TTC549 (cell line): ENCODE measurements around the gene KCNK16.
"Not testable (repeated sequence)": the region's sequence is repeated elsewhere in the genome, so short reads cannot be mapped to it uniquely, and the experiment has no call there.

ENCODE experiments used
- FAIRE-seq: peaks from 2 replicates; lab custom pipeline; 2012; peaks lifted over from hg19 to GRCh38; lab: Jason Lieb, UNC

Gene KCNK16

DNA sequence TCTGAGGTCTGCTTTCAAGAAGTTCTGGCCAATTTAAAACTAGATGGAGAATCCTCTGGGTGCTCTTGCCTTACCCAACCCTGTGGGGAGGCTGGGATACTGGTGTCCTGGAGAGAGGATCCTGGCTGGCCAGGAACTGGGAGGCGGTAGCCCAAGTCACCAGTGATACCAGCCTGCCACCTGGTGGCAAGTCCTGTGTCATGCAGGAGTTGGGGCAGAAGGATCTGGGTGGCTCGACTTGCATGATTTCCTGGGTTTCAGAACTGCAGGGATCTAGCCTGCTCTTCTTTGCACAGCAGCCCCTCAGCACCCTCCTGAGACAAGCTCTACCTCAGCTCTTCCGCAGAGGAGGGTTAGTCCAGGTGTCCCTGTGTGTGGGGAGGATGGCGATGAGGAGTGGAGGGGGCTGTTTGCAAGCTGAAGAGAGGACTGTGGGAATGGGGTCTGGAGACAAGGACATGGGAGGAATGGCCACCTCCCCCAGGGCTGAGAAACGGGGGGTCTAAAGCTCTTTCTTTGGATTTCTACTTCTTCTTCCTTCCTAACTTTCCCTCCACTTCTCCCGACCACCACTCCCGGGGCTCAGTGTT is 12.5 kb downstream of the KCNK16 start:
- no peak for FAIRE-seq

DNA sequence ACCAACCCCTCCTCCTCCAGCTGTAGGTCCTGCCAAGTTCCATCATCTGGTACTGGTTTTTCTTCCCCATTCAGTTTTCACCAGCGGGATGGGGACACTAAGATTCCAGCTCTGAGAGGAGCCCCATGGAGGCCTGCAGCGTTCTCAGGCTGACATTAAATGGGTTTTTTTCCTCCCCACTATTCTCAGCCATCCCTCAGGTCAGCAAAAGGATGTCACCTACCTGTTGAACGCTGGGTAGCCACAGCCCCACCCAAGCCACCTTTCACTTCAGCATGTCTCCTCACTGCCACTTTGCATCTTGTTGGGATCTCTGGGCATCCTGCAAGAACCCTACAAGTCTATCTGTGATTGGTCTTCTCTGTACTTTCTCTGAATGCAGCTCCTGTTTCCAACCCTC is 15.0 kb downstream of the KCNK16 start:
- no peak for FAIRE-seq

DNA sequence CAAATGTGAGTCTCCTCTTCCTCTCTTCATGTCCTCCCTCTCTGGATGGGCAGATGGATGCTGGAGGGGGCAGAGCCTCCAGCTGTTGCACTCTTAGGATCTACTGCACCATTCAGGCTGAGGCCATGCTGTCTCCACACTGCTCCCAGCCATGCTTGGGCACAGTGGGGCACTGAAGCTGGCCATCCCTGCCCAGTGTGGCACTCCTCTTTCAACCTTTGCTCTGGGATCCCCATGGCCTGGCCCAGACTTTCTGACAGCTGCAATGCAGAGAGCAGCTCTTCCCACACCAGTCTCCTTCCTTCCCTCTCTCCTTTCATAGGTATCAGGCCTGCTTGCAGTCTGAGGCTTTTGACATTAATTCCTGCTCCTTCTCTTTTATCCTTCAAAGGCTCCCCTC is 17.6 kb downstream of the KCNK16 start:
- FAIRE-seq: no peak

DNA sequence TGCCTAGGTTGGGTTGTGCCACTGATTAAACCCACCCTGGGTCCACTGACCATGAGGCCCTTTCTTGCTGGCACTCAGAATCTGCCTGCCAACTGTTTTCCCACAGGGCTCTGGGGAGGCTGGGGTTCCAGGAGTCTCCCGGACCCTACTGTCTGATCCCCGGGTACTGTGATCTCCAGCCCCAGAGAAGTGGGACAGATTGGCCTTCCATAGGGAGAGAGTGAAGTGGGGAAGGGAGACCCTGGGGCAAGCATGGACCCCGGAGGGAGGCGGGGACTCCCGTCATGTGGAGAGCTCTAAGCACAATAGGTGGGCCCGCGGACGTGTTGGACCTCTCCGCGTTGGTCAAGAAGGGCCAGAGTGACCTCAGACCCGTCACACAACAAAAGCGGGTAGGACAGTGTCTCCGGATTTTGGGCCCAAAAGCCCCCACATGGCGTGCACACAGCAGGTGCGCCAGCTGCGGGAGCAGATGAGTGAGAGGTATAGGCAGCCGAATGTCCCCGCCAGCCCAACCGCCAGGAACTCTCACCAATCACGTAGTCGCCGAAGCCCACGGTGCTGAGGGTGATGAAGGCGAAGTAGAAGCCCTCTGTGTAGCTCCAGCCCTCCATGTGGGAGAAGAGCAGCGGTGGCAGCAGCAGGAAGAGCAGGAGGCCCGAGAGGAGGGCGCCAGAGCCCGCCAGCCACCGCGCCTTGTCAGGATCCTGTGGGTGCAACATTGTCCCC is 18.9 kb downstream of the KCNK16 start:
- no peak for FAIRE-seq

DNA sequence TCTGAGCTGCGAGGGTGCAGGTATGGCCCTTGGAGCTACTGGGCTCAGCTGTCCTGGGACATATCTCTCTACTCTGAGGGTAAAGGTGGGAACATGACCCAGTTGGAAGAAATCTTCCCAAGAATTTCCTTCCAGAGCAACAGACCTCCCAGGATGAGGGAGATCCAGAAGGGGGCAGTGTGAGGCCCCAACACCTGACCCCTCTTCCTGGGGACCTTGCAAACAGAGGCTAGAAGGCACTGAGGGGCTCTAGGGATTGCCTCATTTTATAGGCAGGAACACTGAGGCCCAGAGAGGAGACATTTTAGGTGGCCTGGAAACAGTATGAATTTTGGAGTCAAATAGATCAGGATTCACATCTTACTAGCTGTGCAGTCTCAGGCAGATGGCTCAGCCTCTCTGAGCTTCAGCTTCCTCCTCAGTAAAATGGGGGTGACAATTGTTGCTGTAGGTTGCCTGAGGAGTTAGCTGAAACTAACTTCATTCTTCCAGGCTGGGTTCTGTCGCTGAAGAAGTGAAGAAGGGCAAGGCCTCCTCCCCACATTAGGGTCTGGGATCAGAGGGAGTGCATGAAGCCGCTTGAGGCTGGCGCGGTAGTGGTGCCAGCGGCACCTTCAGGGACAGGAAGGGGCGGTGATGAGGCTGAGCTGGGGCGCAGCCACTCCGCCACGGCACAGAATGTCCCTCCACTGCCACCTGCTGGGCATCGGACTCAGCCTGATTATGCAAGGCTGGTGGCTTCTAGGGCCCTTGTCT is 19.7 kb downstream of the KCNK16 start:
- FAIRE-seq: no peak

DNA sequence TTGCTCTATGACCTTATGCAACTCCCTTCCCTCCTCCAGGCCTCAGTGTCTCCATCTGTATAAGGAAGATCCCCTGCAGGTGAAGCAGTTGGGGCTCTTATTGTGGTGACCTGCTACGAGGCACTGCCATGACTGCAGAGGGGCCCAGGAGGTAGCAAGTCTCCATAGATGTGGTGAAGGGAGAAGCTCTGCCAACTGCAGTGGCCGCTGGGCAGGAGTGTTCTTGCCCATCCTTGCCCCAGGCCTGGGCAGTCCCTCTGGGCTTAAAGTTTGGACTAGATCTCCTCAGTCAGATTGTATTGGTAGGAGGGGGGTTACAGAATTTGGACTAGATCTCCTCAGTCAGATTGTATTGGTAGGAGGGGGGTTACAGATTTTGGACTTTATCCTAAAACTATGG is 20.5 kb downstream of the KCNK16 start:
- FAIRE-seq: no peak

DNA sequence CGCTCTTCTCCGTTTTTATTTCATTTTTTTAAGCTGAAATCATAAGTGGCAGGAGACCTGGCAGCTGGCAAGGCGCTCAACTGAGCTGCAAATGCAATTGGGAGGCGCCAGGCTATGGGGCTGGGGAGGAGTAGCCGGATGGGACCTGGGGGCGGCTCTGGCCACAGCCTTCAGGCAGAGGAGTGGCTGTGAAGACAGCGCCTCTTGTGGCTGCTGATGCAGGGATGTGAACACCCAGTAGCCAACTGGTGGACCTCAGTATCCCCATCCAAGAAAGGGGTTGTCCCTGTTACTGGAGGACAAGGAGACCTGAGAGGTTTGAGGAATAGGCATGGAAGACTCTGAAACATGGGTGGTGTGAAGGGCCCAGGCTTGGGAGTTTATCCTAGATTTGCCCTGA is 20.9 kb downstream of the KCNK16 start:
- FAIRE-seq: no peak

DNA sequence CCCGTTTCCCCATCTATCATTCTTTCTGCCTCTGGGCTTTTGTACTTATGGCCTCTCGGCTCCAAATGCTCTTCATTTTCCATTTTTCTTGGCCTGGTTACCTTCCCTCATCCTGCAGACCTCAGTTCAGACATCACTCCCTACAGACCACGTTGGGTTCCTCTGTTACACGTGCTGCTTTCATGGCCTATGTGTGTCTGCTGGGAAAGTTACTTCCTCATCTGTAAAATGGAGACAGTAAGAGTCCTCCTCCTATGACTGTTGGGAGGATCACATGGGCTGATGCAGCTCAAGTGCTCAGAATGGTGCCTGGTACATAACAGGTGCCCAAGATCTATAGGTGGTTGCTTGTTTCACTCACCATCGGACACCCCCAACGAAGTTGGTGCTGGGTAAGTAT is 21.8 kb downstream of the KCNK16 start:
- FAIRE-seq: no peak

DNA sequence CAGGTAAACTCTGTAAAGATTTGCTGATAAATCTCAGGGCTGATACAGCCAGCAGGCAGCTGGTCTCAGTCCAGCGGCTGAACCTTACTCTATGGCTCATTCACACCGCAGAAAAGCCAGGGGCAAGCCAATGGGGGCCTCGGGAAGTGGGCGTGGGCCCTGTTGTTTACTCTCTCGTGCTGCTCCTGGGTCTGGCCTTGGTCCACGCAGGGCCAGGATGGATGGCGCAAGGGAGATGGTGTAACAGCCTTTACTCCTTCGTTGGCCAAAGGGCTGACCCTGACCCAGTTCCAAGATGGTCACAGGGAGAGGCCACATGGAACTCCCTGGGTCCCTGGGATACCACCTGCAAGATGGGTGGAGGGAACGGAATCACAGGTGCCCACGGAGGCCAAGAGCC is 24.4 kb downstream of the KCNK16 start:
- FAIRE-seq: no peak

DNA sequence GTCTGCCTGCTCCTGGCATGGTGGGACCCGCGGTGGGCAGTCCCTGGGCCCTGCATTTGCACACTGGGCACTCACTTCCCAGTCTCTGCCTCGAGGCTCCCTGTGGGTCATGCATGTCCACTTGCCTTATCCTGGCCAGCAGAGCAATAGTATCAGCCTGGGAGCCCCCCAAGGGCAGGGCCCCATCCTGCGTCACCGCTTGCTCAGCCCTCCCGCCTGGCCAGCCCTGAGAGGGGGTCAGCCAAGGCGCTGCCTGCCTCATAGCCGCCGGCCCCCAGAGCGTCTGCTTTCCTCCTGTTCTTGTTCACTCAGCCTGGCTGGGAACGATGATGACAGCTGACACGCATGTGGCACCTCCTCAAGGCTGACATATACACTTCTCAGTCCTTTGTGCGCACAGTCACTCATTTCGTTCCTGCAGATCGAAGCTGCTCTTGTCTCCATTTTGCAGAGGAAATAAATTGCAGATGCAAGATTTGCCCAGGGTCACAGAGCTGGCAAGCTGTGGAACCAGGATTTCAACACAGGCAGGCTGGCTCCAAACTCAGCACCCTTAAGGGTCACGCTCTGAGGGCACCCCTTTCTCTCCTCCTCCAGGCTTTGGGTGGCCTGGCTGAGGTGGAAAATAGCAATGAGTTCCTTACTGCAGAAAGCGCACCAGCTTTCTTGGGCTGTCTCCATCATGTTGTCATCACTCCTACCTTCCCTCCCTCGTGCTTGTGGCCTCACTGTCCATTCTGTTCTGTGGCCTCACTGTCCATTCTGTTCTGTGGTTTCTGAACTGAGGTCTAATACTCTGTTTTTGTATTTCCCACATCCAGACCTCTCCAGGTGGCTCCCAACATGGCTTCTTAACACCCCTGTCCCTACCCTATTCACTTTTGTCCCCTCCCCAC is 25.5 kb downstream of the KCNK16 start:
- FAIRE-seq: no peak

DNA sequence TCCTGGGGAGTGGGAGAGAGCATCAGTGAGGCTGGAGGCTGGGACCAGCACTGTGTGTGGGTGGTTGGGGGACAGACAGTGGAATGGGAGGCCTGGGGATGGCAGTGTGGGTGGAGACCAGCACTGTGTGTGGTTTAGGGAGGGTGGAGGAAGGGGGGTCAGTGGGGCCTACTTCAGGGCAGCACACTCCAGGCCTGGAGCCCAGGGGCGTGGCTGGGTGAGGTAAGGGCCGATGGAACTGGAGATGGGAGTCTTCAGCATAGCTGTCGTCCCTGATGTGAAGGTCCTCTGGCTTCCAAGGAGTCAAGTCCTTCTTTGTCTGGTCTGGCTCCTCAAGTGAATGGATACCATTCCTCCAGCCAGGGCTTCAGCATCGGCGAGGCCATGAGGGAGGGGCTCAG is 26.9 kb downstream of the KCNK16 start:
- no peak for FAIRE-seq

DNA sequence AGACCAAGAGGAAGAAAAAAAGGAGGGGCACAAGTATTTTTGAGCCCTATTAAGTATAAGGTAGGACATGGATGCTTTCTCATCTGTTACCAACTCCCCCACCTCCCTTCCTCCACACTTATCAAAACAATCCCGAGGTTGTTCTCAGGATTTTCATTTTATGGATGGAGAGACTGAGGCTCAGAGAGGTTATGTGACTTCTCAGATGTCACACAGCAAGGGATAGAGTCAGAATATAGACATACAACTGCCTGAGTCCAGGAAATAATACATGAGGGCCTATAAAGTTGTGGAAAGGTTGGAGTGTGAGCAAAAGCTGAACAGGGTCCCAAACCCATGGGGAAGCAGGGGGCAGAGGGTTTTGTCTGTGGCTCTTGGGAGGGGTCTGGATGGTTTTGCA is 27.6 kb downstream of the KCNK16 start:
- no peak for FAIRE-seq

DNA sequence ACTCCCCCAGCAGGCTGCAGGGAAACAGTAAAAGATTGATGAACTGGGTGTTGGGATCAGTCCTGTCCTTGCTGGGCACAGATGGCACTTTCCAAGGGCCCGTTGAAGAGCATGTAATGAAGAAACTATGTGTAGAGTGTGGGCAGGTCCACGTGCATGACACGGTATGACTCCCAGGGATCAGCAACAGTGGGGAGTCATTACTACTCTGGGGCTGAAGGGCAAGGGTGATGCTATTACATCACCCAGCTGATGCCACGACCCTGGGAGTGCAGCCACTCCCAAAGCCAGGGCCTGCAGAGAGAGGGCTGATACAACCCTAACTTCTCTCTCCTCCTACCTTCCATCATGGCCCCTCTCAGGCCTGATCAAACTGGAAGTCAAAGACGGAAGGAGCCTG is 28.4 kb downstream of the KCNK16 start:
- no peak for FAIRE-seq

DNA sequence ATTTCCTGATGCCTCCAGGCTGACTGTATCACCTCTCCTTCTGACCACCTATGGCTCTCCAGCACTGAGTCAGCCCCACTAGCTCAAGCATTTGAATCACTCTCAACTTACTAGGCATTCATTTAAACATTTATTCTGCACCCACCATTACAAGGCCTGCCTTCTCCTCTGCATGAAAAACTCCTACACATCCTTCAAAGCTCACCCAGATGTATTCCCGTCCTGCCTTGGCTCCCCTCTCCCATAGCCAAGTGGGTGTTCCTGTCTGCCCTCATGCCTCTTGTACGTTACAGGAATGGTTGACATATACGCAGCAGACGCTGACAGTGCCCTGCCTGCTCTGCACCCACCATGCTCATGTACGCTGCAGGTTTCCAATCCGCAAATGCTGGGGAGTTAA is 29.9 kb downstream of the KCNK16 start:
- no peak for FAIRE-seq

DNA sequence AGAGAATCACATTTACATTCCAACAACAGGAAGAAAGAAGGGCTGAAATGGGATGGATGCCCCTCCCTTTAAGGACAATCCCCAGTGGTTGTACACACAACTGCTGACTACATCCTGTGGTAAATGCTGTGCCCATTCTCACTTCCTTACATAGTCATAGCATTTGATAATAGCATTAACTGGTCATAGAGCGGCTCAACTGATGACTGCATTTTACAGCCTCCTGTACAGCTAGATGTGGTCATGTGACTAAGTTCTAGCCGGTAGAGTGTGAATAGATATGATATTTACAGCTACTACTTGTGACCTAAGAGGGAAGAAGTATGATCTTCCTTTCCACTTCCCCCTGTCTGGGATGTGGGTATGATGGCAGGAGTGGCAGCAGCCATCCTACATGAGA is 33.0 kb downstream of the KCNK16 start:
- FAIRE-seq: no peak

DNA sequence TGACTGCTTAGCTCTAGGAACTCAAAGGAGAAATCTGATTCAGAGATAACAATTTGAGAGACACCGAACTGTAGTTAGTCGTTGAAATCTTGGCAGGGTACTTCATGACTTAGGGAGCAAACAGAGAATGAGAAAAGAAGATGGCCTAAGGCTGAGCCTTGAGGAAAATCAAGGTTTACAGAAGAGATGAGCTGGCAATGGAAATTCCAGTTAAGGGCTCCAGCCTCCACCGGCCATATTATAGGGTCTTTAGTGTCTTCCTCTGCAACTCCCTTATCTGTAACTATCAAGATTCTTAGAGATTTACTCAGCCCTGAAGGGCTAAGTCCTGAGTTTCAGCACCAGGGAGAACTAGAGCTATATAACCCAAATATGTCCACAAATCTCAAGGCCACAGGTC is 34.9 kb downstream of the KCNK16 start:
- no peak for FAIRE-seq

DNA sequence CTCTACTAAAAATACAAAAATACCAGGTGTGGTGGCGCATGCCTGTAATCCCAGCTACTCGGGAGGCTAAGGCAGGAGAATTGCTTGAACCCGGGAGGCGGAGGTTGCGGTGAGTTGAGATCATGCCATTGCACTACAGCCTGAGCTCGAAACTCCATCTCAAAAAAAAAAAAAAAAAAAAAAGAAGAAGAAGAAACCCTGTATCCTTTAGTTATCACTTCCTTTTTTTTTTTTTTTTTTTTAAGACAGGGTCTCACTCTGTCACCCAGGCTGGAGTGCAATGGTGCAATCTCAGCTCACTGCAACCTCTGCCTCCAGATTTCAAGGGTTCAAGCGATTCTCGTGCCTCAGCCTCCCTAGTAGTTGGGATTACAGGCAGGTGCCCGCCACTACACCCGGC is 35.9 kb downstream of the KCNK16 start:
- FAIRE-seq: not testable (repeated sequence)

DNA sequence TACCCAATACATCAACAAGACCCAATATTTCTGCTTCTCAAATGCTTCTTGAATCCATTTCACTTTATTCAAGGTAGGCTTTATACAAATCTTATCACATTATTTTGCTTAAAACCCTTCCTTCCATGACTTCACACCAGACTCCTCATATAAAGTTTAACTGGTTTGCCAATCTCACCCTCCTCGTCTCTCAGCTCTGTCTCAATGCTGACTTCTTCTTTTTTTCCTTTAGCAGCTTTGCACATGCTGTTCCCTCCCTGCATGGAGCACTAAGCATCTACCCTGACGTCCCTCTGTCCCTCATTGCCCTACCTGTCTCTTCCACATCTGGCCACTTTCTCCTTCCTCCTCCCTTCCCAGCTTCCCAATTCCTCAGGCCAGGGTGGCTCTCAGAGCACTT is 39.7 kb downstream of the KCNK16 start:
- FAIRE-seq: no peak

DNA sequence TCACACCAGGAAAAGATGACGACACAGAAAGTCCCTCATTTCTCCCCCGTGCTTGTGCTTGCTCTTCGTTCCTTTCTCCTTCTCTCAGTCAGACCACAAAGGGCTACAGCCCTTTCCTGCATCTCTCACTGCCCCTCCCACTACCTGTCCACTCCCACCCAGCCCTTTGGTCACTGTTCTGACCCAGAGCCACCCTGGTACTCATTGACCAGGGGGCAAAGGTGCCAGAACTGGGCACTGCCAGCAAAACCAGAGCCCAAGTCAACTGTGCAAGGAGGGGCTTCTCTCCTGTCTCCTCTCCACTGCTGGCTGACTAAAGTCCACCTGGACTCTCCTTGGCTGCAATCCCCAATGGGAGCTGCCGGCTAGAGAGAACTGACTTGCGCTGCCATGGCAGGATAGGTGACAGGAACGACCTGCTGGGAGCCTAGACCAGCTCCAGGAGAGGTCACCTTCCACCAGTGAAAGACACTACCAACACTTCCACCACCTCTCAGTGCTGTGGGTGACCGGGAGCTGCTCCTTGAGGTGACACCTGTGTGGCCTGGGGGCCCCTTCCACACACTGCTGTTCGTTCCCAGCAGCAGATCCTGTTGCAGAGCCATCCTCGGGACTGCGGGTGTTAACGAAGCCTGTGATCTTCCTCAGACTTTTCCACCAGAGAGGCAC is 41.1 kb downstream of the KCNK16 start:
- no peak for FAIRE-seq

DNA sequence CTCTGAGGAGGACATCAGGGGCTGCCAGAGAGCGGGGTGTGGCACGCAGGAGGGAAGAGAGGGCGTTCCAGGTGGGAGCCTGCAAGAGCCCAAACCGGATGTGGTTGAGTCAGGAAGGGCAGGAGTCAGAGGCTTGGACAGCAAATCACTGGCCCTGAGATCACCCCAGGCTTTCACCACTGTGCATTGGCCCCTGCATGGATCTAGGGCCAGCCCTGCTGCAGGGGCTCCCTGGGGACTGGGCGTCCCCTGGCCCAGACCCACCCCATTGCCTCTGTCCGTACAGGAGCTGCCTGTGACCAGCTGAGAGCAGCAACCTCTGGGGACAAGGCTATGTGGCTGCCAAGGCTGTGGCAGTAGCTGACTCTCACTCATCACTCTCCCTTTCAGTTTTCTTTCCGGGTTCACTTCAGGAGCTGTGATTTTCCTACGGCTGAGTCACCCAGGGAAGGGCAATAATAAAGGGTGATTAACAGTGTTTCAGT is 42.2 kb downstream of the KCNK16 start:
- FAIRE-seq: no peak

DNA sequence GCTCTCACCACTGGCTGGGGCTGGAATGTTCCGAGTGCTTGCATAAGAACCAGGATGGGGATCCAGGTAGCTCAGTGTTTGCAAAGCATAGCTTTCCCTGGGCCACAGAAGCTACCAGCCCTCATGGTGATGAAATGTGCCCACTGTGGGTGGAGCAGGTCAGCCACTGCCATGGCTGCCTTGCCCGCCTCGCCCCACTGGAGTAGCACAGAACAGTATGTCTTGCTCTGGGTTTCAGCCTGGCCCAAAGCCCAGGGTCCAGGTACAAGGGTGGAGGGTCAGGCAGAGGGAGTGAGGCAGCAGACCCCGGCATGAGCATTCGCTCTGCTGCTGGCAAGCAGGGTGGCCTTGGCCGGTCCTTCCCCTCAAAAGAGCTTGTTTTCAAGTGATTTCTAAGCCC is 43.0 kb downstream of the KCNK16 start:
- FAIRE-seq: no peak
